ENCODE results near the gene FKBP1A.

- TF ChIP-seq CTCF (IDR thresholded peaks at IDR 0.05) (no peak), POLR2A (IDR thresholded peaks at IDR 0.05) (no peak)
Measured at GRCh38 chr20:1341561-1342265, 51.1 kb downstream of the FKBP1A start.

All from testis (tissue), 2 donors.